AG04450 (cell line): ENCODE results near the gene AUP1. TPM values are rescaled to one million over a fixed set of nuclear protein-coding genes. Genes with fewer than 3 reads are reported as not detected.

Experiments used
- CTCF ChIA-PET: fragments of 300-600, 350-600 bp; formaldehyde crosslinking; extraction: SDS; loops from one replicate; lab custom pipeline; 2022; ENCODE audit warnings: antibody characterized with exemption, inconsistent platforms; lab: Charles Lee
- POLR2A ChIA-PET: fragments of 350-600 bp; formaldehyde crosslinking; extraction: SDS; loops from one replicate; lab custom pipeline; 2021; ENCODE audit warnings: antibody characterized with exemption, inconsistent platforms; lab: Yijun Ruan, JAX
- DNase-seq: peaks from one replicate; pipeline ENCODE4 v3.0.0-alpha.2; 2011; ENCODE audit warnings: low read depth, low spot score
- H3K27ac ChIP-seq: one replicate; pipeline ENCODE4 v1.5.1; 2012; ENCODE audit warnings: low read depth, low read length, control low read depth
- H3K27me3 ChIP-seq: one replicate; pipeline ENCODE4 v1.6.0; 2012; ENCODE audit warnings: low read length; ENCODE audit not compliant: control insufficient read depth, insufficient read depth
- H3K4me3 ChIP-seq: 2 replicates; pipeline ENCODE4 v1.5.1; 2011; ENCODE audit warnings: mild to moderate bottlenecking, low read depth, low read length, control low read depth
- H3K9me3 ChIP-seq: 2 replicates; pipeline ENCODE4 v1.5.1; 2012; ENCODE audit warnings: low read length; ENCODE audit not compliant: control insufficient read depth, insufficient read depth
- polyA plus RNA-seq: library from polyadenylated mRNA; depleted of rRNA; stranded (reverse); fragments of >200 nt; gene quantifications from 2 replicates; pipeline ENCODE4 v1.2.3, GENCODE V29; 2011
- TF ChIP-seq, protein P1 (sequence below): IDR thresholded peaks from 2 replicates; pipeline ENCODE4 v1.5.1; 2011; ENCODE audit warnings: low read depth, low read length, control low read depth, inconsistent platforms

Gene AUP1
- polyA plus RNA-seq, 1 experiment: 51.9 TPM

DNA sequence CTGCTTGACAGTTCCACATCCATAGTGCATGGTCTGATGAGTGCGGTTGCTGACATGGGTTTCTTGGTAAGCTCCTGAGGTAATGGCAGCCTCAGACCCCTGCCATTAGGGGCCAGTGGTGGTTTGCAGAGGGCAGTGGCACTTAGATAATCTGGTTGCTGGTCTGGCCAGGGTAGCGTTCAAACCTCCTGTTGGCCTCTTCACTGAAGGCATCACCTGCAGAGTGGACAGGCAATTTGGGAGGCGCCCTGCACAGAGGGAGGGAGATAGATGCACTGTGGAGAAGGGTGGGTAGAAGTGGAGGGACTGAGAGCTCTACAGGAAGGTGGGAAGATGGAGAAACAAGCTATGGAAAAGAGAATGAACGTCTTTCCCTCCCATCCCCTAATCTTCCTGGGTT lies 4.0 kb upstream of the AUP1 start:
- TF ChIP-seq, protein P1, sequence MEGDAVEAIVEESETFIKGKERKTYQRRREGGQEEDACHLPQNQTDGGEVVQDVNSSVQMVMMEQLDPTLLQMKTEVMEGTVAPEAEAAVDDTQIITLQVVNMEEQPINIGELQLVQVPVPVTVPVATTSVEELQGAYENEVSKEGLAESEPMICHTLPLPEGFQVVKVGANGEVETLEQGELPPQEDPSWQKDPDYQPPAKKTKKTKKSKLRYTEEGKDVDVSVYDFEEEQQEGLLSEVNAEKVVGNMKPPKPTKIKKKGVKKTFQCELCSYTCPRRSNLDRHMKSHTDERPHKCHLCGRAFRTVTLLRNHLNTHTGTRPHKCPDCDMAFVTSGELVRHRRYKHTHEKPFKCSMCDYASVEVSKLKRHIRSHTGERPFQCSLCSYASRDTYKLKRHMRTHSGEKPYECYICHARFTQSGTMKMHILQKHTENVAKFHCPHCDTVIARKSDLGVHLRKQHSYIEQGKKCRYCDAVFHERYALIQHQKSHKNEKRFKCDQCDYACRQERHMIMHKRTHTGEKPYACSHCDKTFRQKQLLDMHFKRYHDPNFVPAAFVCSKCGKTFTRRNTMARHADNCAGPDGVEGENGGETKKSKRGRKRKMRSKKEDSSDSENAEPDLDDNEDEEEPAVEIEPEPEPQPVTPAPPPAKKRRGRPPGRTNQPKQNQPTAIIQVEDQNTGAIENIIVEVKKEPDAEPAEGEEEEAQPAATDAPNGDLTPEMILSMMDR: no peak
- POLR2A ChIA-PET: no interaction called here
- CTCF ChIA-PET: interaction anchor here (0.7 to 4.0 kb wide), 3 partner anchors 9 to 54 kb away, joined by 3 to 42 read pairs (median 3); no protein-coding TSS in a partner anchor
- Histone ChIP-seq H3K9me3 (peaks cover 4% of the 10 kb centered on the region; the same call in 1 of the 2 replicates), H3K27me3 (no peaks in the 10 kb centered on the region), H3K4me3 (no peak overlapping the region), H3K27ac (no peak overlapping the region)
- no peak for DNase-seq

DNA sequence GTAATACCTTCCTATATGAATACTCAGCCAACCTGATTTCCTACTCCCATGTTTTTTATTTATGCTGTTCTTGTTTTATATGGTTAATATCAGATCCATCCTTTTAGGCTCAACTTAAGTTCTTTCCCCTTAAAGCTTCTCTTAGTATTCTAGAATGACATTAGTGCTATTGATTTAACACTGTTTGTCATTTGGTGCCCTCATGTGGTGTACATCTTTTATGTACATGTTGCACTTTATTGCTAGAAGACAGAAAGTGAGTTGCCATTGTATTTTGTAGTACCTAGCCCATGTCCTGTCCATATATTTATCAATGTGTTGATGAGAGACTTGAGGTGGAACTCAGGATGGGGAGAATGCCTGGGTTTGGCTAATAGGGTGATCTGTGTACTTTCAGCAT lies 2.7 kb upstream of the AUP1 start:
- no peak for DNase-seq
- Histone ChIP-seq H3K27me3 (no peaks in the 10 kb centered on the region), H3K9me3 (peaks cover 4% of the 10 kb centered on the region; the same call in 1 of the 2 replicates), H3K27ac (peak overlapping the region; percentile 1), H3K4me3 (no peak overlapping the region)
- ChIA-PET CTCF (interaction anchor here (0.6 to 4.0 kb wide), 9 partner anchors 48 to 282 kb away, joined by 3 to 42 read pairs (median 3); partner anchors contain the start of genes CCDC142, TTC31 and WBP1), POLR2A (interaction anchor here (0.7 to 0.8 kb wide), 3 partner anchors 23 to 92 kb away, joined by 3 read pairs; partner anchors contain the start of genes CCDC142 and TTC31)
- TF ChIP-seq, protein P1: 0 out of 2 replicates have a peak, but pooled peaks have one; percentile 31

DNA sequence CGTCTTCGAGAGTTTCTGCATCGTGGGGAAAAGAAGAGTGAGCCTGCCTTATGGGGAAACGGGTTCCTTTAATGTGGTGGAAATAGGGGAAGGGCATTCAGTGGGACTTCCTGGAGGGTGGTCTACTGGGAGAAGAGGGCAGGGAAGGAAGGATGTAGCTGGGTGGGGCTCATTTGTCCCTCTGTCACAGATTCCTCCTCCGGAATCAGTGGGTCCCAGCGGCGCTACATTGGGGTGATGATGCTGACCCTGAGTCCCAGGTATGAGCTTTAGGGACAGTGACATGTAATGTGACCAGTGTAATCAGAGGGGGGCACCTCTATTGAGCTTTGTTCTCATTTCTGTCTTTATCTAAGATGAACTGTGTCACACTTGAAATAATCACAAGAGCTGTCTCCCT lies 2.2 kb upstream of the AUP1 start:
- no peaks in the 10 kb centered on the region for H3K27me3 ChIP-seq
- DNase-seq: no peak
- CTCF ChIA-PET: interaction anchor here (0.6 to 4.0 kb wide), 9 partner anchors 48 to 282 kb away, joined by 3 to 42 read pairs (median 3); partner anchors contain the start of genes CCDC142, TTC31 and WBP1
- H3K9me3 ChIP-seq: peaks cover 8% of the 10 kb centered on the region; the same call in 1 of the 2 replicates
- POLR2A ChIA-PET: interaction anchor here (0.6 to 1.7 kb wide), 4 partner anchors 57 to 92 kb away, joined by 3 to 7 read pairs (median 4); partner anchors contain the start of gene WBP1
- no peak overlapping the region for H3K4me3 ChIP-seq
- no peak overlapping the region for H3K27ac ChIP-seq
- TF ChIP-seq, protein P1: no peak

DNA sequence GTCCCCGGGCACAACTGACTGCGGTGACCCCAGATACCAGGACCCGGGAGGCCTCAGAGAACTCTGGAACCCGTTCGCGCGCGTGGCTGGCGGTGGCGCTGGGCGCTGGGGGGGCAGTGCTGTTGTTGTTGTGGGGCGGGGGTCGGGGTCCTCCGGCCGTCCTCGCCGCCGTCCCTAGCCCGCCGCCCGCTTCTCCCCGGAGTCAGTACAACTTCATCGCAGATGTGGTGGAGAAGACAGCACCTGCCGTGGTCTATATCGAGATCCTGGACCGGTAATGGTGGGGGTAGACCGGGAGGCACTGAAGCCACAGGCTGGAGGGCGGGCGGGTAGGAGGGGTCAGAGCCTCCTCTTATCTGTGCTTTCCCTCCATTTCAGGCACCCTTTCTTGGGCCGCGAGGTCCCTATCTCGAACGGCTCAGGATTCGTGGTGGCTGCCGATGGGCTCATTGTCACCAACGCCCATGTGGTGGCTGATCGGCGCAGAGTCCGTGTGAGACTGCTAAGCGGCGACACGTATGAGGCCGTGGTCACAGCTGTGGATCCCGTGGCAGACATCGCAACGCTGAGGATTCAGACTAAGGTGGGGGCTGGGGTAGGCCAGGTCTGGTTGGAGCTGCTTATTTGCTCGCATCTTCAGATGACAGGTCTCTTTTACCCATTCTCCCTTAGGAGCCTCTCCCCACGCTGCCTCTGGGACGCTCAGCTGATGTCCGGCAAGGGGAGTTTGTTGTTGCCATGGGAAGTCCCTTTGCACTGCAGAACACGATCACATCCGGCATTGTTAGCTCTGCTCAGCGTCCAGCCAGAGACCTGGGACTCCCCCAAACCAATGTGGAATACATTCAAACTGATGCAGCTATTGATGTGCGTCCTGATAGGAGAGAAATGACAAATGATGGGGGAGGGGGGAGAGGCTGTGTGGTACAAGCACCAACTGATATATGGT lies 1.0 kb upstream of the AUP1 start:
- Histone ChIP-seq H3K27ac (peak overlapping the region; percentile 21), H3K27me3 (no peaks in the 10 kb centered on the region), H3K4me3 (peak overlapping the region; percentile 100), H3K9me3 (peaks cover 10% of the 10 kb centered on the region; the same call in 1 of the 2 replicates)
- ChIA-PET POLR2A (interaction anchor here (0.6 to 2.0 kb wide), 12 partner anchors 23 to 72 kb away, joined by 3 to 16 read pairs (median 4); partner anchors contain the start of genes CCDC142, LBX2, LOXL3 and TTC31), CTCF (interaction anchor here (1.8 to 4.0 kb wide), 3 partner anchors 47 to 57 kb away, joined by 9 to 42 read pairs (median 12); partner anchors contain the start of genes CCDC142 and TTC31)
- TF ChIP-seq, protein P1: no peak
- DNase-seq: no peak
